Adipose tissue (tissue), 3 donors: Measurements from ENCODE around the gene CELA3B. TPM values are rescaled to one million over a fixed set of nuclear protein-coding genes. Genes with fewer than 3 reads are reported as not detected.
"Not testable (repeated sequence)": the region's sequence is repeated elsewhere in the genome, so short reads cannot be mapped to it uniquely, and the experiment has no call there.

ENCODE experiments used
- H3K27ac ChIP-seq: one replicate; pipeline ENCODE4 v1.5.1; 2013; ENCODE audit warnings: low read depth, low read length
- WGBS, 3 donors: extraction: QIAGEN DNeasy Blood & Tissue Kit; methylation state at CpG; one replicate each; pipeline ENCODE4 v1.1.7; 2013; 5-methylcytosine and 5-hydroxymethylcytosine counted together
- polyA plus RNA-seq, 3 donors: library from polyadenylated mRNA; stranded (reverse); fragments of 200-250 nt; gene quantifications; one replicate each; pipeline ENCODE4 v1.2.3, GENCODE V29; 2013
- donor health status: healthy with polysubstance abuse.
- donor health status: Bipolar disorder and iron deficiency.
- donor health status: healthy.

The CELA3B gene
- polyA plus RNA-seq, result over 10,000 TPM in 1 of 3 donors, 1 to 10 TPM in 2; 1.2 to 11,522 (median 8.1) TPM

- WGBS, 3 donors, result 51 to 94% (median 89%) methylated on average over 7 to 9 of the region's 9 CpGs
- H3K27ac ChIP-seq, result not testable (repeated sequence)
Measured at GRCh38 chr1:21976703-21977239, at the start of gene CELA3B. Gene CELA3B, plus strand, starts transcription at chr1:21977022. Its CDS starts 18 bp downstream, at chr1:21977040.

- H3K27ac ChIP-seq, result no peak overlapping the region
- WGBS, 3 donors, result 38 to 67% (median 49%) methylated on average over 12 of the region's 12 CpGs
Measured at GRCh38 chr1:21927533-21928237, 49.1 kb upstream of the CELA3B start.

GRCh38 chr1:21930080-21930571 lies 46.7 kb upstream of the CELA3B start:
- 48 to 77% (median 53%) methylated on average over 8 of the region's 8 CpGs for WGBS, 3 donors
- no peak overlapping the region for H3K27ac ChIP-seq

- 86 to 96% (median 88%) methylated on average over 6 of the region's 6 CpGs for WGBS, 3 donors
- no peak overlapping the region for H3K27ac ChIP-seq
Measured at GRCh38 chr1:21930629-21931170, 46.1 kb upstream of the CELA3B start.

GRCh38 chr1:21931171-21932093 lies 45.4 kb upstream of the CELA3B start:
- peak overlapping the region; percentile 80 for H3K27ac ChIP-seq
- WGBS, 3 donors, result 19 to 43% (median 41%) methylated on average over 15 to 16 of the region's 16 CpGs

GRCh38 chr1:21932127-21932526 lies 44.7 kb upstream of the CELA3B start:
- no peak overlapping the region for H3K27ac ChIP-seq
- 36 to 46% (median 37%) methylated on average over 7 of the region's 7 CpGs for WGBS, 3 donors

GRCh38 chr1:21933397-21934248 lies 43.2 kb upstream of the CELA3B start:
- 23 to 51% (median 24%) methylated on average over 19 of the region's 19 CpGs for WGBS, 3 donors
- no peak overlapping the region for H3K27ac ChIP-seq

- peak overlapping the region; percentile 62 for H3K27ac ChIP-seq
- 38 to 50% (median 45%) methylated on average over 10 of the region's 10 CpGs for WGBS, 3 donors
Measured at GRCh38 chr1:21935393-21935804, 41.4 kb upstream of the CELA3B start.

GRCh38 chr1:21935891-21936365 lies 40.9 kb upstream of the CELA3B start:
- peak overlapping the region; percentile 62 for H3K27ac ChIP-seq
- 15 to 24% (median 23%) methylated on average over 7 to 8 of the region's 8 CpGs for WGBS, 3 donors

- WGBS, 3 donors, result 5 to 16% (median 7%) methylated on average over 26 to 34 of the region's 34 CpGs
- H3K27ac ChIP-seq, result peak overlapping the region; percentile 62
Measured at GRCh38 chr1:21936366-21937031, 40.3 kb upstream of the CELA3B start.

GRCh38 chr1:21937034-21937371 lies 39.8 kb upstream of the CELA3B start, which contains the start of gene HSPG2:
Gene HSPG2, minus strand, starts transcription at chr1:21937310. Its CDS starts 93 bp downstream, at chr1:21937217.
- 0 to 3% (median 0%) methylated on average over 1 to 52 of the region's 52 CpGs for WGBS, 3 donors
- peak within 1 kb of the TSS; percentile 62 for H3K27ac ChIP-seq

- no peak overlapping the region for H3K27ac ChIP-seq
- 11 to 19% (median 15%) methylated on average over 29 to 69 of the region's 69 CpGs for WGBS, 3 donors
Measured at GRCh38 chr1:21937372-21938121, 39.3 kb upstream of the CELA3B start.

GRCh38 chr1:21938732-21939538 lies 37.9 kb upstream of the CELA3B start:
- 53 to 70% (median 57%) methylated on average over 11 of the region's 11 CpGs for WGBS, 3 donors
- peak overlapping the region; percentile 39 for H3K27ac ChIP-seq

- H3K27ac ChIP-seq, result no peak overlapping the region
- WGBS, 3 donors, result 33 to 44% (median 36%) methylated on average over 9 of the region's 9 CpGs
Measured at GRCh38 chr1:21939650-21940374, 37.0 kb upstream of the CELA3B start.

GRCh38 chr1:21940492-21940891 lies 36.3 kb upstream of the CELA3B start:
- no peak overlapping the region for H3K27ac ChIP-seq
- 91 to 99% (median 98%) methylated on average over 2 of the region's 2 CpGs for WGBS, 3 donors
